Smooth muscle cell of the brain vasculature (primary cell): ENCODE measurements around the gene S1PR5.

Source experiments
- DNase-seq: peaks from one replicate; pipeline ENCODE4 v3.0.0-alpha.2; 2012; ENCODE audit warnings: low read depth, low spot score

The S1PR5 gene

GRCh38 chr19:10467104-10467706 is 50.0 kb downstream of the S1PR5 start:
- no peak for DNase-seq

GRCh38 chr19:10464456-10464855 is 52.8 kb downstream of the S1PR5 start:
- DNase-seq = no peak
